ENCODE results near the gene GAB2. TPM values are rescaled to one million over a fixed set of nuclear protein-coding genes. Genes with fewer than 3 reads are reported as not detected.

The GAB2 gene
- total RNA-seq, 4 donors from 2014 or later: 15.9 to 82.3 (median 21.1) TPM

DNA sequence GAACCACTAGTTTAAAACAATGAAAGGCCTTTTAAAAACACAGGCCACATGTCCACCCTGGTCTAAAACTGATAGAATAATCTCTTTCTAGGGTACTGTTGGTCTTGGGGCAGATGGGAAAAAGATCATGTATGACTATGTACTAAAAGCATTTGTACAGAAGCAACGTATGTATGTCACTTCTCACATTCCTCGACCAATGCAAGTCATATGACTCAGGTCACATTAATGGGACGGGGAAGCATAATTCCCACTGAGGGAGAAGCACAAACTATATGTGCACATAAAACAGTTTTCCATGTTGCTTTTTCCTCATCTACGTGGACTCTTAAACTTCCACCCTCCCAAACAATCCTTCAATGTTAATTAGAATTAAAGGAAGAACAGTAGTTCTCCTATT lies 32.2 kb upstream of the GAB2 start:
- Histone ChIP-seq H3K27ac (no peak overlapping the region), H3K27me3 (no peaks in the 10 kb centered on the region), H3K4me3 (no peak overlapping the region), H3K9me3 (no peaks in the 10 kb centered on the region), H3K4me1 (no peaks in the 10 kb centered on the region), H3K36me3 (no peaks in the 10 kb centered on the region)
- intact Hi-C loops (cut with DNase I; ENCODE audit: low total_unique reads): no loop called here
- TF ChIP-seq, protein P1, sequence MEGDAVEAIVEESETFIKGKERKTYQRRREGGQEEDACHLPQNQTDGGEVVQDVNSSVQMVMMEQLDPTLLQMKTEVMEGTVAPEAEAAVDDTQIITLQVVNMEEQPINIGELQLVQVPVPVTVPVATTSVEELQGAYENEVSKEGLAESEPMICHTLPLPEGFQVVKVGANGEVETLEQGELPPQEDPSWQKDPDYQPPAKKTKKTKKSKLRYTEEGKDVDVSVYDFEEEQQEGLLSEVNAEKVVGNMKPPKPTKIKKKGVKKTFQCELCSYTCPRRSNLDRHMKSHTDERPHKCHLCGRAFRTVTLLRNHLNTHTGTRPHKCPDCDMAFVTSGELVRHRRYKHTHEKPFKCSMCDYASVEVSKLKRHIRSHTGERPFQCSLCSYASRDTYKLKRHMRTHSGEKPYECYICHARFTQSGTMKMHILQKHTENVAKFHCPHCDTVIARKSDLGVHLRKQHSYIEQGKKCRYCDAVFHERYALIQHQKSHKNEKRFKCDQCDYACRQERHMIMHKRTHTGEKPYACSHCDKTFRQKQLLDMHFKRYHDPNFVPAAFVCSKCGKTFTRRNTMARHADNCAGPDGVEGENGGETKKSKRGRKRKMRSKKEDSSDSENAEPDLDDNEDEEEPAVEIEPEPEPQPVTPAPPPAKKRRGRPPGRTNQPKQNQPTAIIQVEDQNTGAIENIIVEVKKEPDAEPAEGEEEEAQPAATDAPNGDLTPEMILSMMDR (IDR thresholded peaks at IDR 0.05): no peak
- no peak for TF ChIP-seq POLR2A (IDR thresholded peaks at IDR 0.05)
- DNase-seq: no peak

DNA sequence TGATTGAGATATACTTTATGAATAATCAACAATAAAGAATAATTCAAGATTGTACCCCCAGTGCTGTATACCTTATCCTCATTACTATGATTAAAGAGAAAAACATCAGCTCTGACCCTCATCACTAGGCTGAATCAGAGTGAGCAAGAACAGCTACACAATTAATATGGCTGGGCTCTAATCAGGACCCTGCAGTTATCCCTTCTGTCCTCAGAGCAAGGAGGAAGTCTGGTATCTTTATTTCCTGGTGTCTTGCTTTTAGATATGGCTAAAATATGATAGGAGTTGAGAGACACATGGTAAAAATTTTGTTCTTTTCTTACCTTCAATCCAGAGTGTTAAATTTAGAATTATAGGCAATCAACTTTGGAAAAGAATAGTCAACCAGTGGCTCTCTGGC lies 28.6 kb upstream of the GAB2 start:
- Histone ChIP-seq H3K27me3 (no peaks in the 10 kb centered on the region), H3K4me3 (no peak overlapping the region), H3K9me3 (no peaks in the 10 kb centered on the region), H3K27ac (no peak overlapping the region), H3K36me3 (no peaks in the 10 kb centered on the region), H3K4me1 (no peaks in the 10 kb centered on the region)
- DNase-seq: no peak
- intact Hi-C loops (cut with DNase I; ENCODE audit: low total_unique reads): no loop called here
- TF ChIP-seq POLR2A (IDR thresholded peaks at IDR 0.05): no peak
- TF ChIP-seq, protein P1 (IDR thresholded peaks at IDR 0.05): no peak

DNA sequence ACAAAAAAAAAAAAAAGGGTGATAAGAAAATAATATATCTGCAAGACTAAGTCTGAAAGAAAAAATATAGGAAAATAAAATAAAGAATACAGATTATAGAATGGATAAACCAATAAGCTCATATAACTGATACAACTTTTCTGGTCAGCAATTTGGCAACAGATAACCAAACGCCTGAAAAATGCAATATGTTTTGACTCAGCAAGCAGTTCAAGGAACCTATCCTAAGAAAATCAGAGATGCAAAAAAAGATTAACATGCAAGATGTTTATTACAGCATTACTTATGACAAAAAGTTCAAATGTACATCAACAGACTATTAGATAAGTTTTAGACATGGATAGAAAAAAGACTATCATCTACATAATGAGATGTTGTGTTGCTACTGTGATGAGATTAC lies 27.1 kb upstream of the GAB2 start:
- no peak overlapping the region for H3K4me3 ChIP-seq
- no peaks in the 10 kb centered on the region for H3K27me3 ChIP-seq
- H3K4me1 ChIP-seq: no peaks in the 10 kb centered on the region
- H3K27ac ChIP-seq: no peak overlapping the region
- H3K9me3 ChIP-seq: no peaks in the 10 kb centered on the region
- intact Hi-C loops (cut with DNase I; ENCODE audit: low total_unique reads): no loop called here
- no peaks in the 10 kb centered on the region for H3K36me3 ChIP-seq
- no peak for DNase-seq
- TF ChIP-seq POLR2A (IDR thresholded peaks at IDR 0.05): no peak
- TF ChIP-seq, protein P1 (IDR thresholded peaks at IDR 0.05): no peak

DNA sequence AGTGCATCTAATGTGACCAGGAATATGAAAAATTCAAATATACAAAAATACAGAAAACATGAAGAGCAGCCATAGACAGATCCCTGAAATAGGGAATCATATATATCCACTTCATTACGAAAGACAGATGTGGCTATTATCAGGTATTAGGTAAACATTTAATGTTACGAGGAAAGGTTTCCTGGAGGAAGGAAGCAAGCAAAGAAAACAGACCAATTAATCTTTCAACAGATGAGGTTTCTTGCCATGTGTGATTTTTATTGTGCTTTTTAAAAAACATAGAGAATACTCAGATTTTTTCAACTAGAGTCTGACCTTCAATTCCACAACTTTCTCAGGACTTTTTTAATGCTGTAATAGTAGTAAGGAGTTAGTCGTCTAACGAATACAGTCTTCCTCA lies 24.3 kb upstream of the GAB2 start:
- Histone ChIP-seq H3K27ac (no peak overlapping the region), H3K4me1 (no peaks in the 10 kb centered on the region), H3K9me3 (no peaks in the 10 kb centered on the region), H3K27me3 (no peaks in the 10 kb centered on the region), H3K36me3 (no peaks in the 10 kb centered on the region), H3K4me3 (no peak overlapping the region)
- no peak for DNase-seq
- intact Hi-C loops (cut with DNase I; ENCODE audit: low total_unique reads): no loop called here
- no peak for TF ChIP-seq POLR2A (IDR thresholded peaks at IDR 0.05)
- TF ChIP-seq, protein P1 (IDR thresholded peaks at IDR 0.05): no peak

DNA sequence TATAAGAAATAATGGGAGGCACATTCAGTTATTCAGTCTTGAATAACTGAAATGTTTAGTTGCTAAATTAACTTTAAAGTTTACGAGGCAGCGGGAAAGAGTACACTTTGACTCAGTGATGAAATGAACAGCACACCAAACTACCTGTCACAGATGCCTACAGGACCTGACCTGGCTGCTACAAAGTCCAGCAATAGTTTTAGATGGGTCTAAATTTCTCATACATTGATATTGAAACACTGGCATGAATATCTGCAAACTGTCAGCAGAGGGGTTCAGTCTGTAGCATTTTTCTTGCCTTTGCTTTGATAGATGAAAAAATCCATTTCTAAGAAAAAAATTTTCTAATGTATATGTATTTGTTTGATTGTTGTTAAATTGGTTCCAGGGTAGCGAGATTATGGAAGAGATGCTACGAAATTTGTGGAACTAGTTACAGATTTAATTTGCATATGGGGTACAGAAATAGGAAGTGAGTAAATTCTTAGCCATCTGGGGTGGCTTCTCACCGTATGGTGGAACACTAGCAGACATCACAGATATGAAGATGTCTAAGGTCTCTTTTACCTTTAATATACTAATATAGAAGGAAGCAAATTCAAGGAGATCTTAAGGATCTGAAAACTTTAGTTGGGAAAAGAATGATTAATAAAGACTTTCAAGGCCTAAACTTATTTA lies 20.8 kb upstream of the GAB2 start:
- no peaks in the 10 kb centered on the region for H3K9me3 ChIP-seq
- TF ChIP-seq POLR2A (IDR thresholded peaks at IDR 0.05): no peak
- TF ChIP-seq, protein P1 (IDR thresholded peaks at IDR 0.05): no peak
- no peaks in the 10 kb centered on the region for H3K27me3 ChIP-seq
- no peak overlapping the region for H3K4me3 ChIP-seq
- no peak overlapping the region for H3K27ac ChIP-seq
- H3K36me3 ChIP-seq: no peaks in the 10 kb centered on the region
- intact Hi-C loops (cut with DNase I; ENCODE audit: low total_unique reads): no loop called here
- no peaks in the 10 kb centered on the region for H3K4me1 ChIP-seq
- DNase-seq: no peak
